HG02642 (cell line): ENCODE data around the gene ZNF607.

Source experiments
- ATAC-seq: cut with Tn5 transposase; IDR thresholded peaks from one replicate; pipeline ENCODE4 v1.9.1; 2021; ENCODE audit warnings: mild to moderate bottlenecking; ENCODE audit not compliant: unreplicated experiment, poor library complexity

Gene ZNF607

DNA sequence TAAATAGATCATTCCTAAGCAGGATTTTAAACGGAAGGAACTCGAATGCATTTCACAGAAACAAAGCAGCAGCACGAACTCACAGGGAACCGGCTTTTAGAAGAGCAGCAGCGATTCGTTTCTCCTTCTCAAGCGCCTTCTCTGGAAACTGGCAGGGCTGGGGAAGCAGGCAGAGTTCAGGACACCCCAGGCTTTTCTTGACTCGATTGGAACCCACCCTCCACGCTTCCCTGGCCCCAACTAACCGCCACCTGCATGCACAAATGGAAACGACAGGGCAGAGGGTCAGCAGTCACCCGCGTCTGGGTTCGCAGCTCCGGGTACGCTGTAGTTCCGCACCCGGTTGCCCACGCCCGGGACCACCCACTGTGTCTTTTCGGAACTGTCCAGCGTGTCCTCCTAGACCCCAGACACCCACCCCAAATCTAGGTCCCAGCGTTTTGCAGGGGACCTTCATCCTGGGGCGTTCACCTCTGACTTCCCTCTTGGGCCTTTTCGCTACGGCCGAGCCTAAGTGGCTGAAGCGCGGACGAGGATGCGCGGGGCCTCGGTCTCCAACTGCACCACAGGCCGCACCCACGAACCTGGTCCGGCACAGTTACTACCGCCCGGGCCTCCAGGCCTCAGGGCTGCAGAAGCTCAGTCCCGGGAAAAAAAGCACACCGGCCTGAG, 64.8 kb downstream of the ZNF607 start:
- ATAC-seq: peak; percentile 47

DNA sequence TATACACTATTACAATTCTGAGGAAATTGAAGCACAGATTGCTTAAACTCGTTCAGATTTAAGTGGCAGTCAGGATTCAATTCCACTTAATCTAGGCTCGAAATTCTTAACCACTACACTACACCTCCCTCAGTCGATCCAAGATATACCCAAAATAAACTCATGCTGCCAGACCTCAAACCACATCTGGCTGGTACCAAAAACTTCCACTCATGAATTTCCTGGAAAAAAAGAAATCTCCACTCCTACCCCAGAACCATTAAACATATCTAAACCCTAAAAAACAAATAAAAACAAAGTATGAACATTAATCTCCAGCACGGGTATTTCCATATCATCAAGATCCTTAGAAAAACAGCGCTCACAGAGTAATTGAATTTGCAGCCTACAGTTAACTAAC, 65.4 kb downstream of the ZNF607 start:
- no peak for ATAC-seq
